GM23248 (cell line): ENCODE measurements around the gene GP1BA. TPM values are rescaled to one million over a fixed set of nuclear protein-coding genes. Genes with fewer than 3 reads are reported as not detected.
A peak's percentile ranks its signal among the peaks of the same experiment; 100 is the strongest.

ENCODE experiments used
- DNase-seq: peaks from one replicate; pipeline ENCODE4 v3.0.0-alpha.2; 2015
- H2AFZ ChIP-seq: fragments of 200-600 bp; sonication (generic); 2 replicates; pipeline ENCODE4 v1.6.1; 2016; ENCODE audit warnings: antibody characterized with exemption
- H3F3A ChIP-seq: fragments of 200-600 bp; sonication (generic); 2 replicates; pipeline ENCODE4 v1.6.1; 2016; ENCODE audit warnings: mild to moderate bottlenecking, antibody characterized with exemption, mixed run types; ENCODE audit not compliant: insufficient read depth
- H3K27ac ChIP-seq: fragments of 200-600 bp; sonication (generic); 2 replicates; pipeline ENCODE4 v1.5.1; 2016; ENCODE audit warnings: mild to moderate bottlenecking
- H3K27me3 ChIP-seq: fragments of 200-600 bp; sonication (generic); replicated peaks from 2 replicates; pipeline ENCODE4 v1.6.1; 2016; ENCODE audit warnings: mild to moderate bottlenecking; ENCODE audit not compliant: insufficient read depth
- H3K36me3 ChIP-seq: fragments of 200-600 bp; sonication (generic); 2 replicates; pipeline ENCODE4 v1.6.1; 2016; ENCODE audit warnings: low read depth, mild to moderate bottlenecking
- H3K4me1 ChIP-seq: fragments of 200-600 bp; sonication (generic); 2 replicates; pipeline ENCODE4 v1.6.1; 2016; ENCODE audit warnings: mild to moderate bottlenecking; ENCODE audit not compliant: insufficient read depth
- H3K4me2 ChIP-seq: fragments of 200-600 bp; sonication (generic); one replicate; pipeline ENCODE4 v1.6.1; 2016; ENCODE audit warnings: mild to moderate bottlenecking; ENCODE audit not compliant: unreplicated experiment
- H3K4me3 ChIP-seq: fragments of 200-600 bp; sonication (generic); 2 replicates; pipeline ENCODE4 v1.5.1; 2016; ENCODE audit warnings: mild to moderate bottlenecking
- H3K79me2 ChIP-seq: fragments of 200-600 bp; sonication (generic); 2 replicates; pipeline ENCODE4 v1.6.1; 2016; ENCODE audit warnings: mild to moderate bottlenecking; ENCODE audit not compliant: insufficient read depth
- H3K9ac ChIP-seq: fragments of 200-600 bp; sonication (generic); 2 replicates; pipeline ENCODE4 v1.6.1; 2016; ENCODE audit warnings: mild to moderate bottlenecking
- H3K9me2 ChIP-seq: fragments of 200-600 bp; sonication (generic); 2 replicates; pipeline ENCODE4 v1.6.1; 2016; ENCODE audit warnings: mixed run types, mild to moderate bottlenecking, moderate library complexity; ENCODE audit not compliant: insufficient read depth
- H3K9me3 ChIP-seq: fragments of 200-600 bp; sonication (generic); one replicate; pipeline ENCODE4 v1.6.1; 2017; ENCODE audit warnings: low read depth
- H4K20me1 ChIP-seq: fragments of 200-600 bp; sonication (generic); 2 replicates; pipeline ENCODE4 v1.6.0; 2016; ENCODE audit not compliant: insufficient read depth
- EZH2 ChIP-seq: fragments of 200-600 bp; sonication (generic); IDR thresholded peaks from 2 replicates; pipeline ENCODE4 v1.6.1; 2018; ENCODE audit warnings: antibody characterized with exemption, mild to moderate bottlenecking; ENCODE audit not compliant: insufficient read depth, poor library complexity, severe bottlenecking
- EZH2phosphoT487 ChIP-seq: fragments of 200-600 bp; sonication (generic); IDR thresholded peaks from 2 replicates; pipeline ENCODE4 v1.6.1; 2018; ENCODE audit warnings: antibody characterized with exemption, moderate library complexity, mild to moderate bottlenecking, low read depth; ENCODE audit not compliant: insufficient read depth
- WGBS, 2 experiments: methylation state at CpG; one replicate each; pipeline ENCODE4 v1.1.6; 2015 to 2017; ENCODE audit warnings: low lambda C conversion rate in 2 of 2, low coverage in 1 of 2; ENCODE audit errors: missing lambda C conversion rate in 2 of 2; 5-methylcytosine and 5-hydroxymethylcytosine counted together
- in situ Hi-C: fragments of 300-500 bp; cut with MboI; formaldehyde crosslinking; loops from 2 replicates; pipeline ENCODE4 v1.15.0; 2020
- polyA plus RNA-seq: library from polyadenylated mRNA; unstranded; fragments of >200 nt; fragmentation: Nextera tagmentation; extraction: Ambion mirVana; gene quantifications from 2 replicates; pipeline ENCODE4 v1.2.1, GENCODE V29; 2016
- total RNA-seq: library from RNA; depleted of rRNA; stranded (reverse); fragments of >200 nt; shearing (Covaris generic); gene quantifications from 2 replicates; pipeline ENCODE4 v1.2.3, GENCODE V29; 2014

Gene GP1BA
- total and polyA plus RNA-seq, 2 experiments from 2014 or later, result 0.18 TPM; not detected in 1

DNA sequence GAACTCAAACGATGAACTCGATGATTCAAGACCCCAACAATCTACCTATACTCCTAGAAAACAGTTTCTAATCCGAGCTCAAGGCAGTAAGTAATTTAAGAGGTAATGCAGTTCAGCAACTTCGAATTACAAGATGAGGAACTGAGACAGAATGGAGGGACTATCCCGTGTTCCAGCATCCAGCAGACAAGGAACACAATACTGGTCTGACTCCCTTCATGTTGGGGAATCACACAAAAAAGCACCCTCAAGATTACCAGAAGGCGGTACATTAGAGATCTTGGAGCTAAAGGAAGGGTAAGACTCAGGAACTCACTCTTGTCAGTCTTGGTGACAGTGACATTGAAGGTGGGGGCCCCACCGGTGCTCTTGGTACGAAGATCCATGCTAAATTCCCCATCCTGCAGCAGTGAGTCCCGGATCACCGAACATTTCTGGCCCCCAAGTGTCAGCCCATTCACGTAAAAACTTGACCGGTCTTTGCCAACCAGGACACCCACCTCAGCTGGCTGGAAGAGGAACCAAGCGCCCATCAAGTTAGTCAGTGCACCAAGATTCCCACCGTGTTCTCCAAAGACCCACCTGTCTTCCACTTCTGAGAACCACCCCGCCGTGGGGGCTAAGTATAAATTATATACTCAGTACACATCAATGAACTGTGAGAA, 14.4 kb downstream of the GP1BA start:
- Histone ChIP-seq H3K36me3 (peaks cover 11% of the 10 kb centered on the region), H2AFZ (no peak overlapping the region), H3K4me3 (peak overlapping the region; percentile 93), H3K9me2 (no peaks in the 10 kb centered on the region), H3F3A (peaks cover 52% of the 10 kb centered on the region), H3K27ac (peak overlapping the region; percentile 91), H3K4me2 (peak overlapping the region; percentile 95), H3K9me3 (no peaks in the 10 kb centered on the region), H3K79me2 (peaks cover 69% of the 10 kb centered on the region), H3K4me1 (peaks cover 22% of the 10 kb centered on the region), H3K27me3 (no peaks in the 10 kb centered on the region), H4K20me1 (peaks cover 6% of the 10 kb centered on the region; the same call in 1 of the 2 replicates), H3K9ac (peak overlapping the region; percentile 83)
- 16% methylated on average over 16 of the region's 16 CpGs for WGBS, 2 experiments
- in situ Hi-C loops, result no loop called here
- peak; percentile 12 for DNase-seq
- TF ChIP-seq EZH2, result no peak
- no peak for TF ChIP-seq EZH2phosphoT487

DNA sequence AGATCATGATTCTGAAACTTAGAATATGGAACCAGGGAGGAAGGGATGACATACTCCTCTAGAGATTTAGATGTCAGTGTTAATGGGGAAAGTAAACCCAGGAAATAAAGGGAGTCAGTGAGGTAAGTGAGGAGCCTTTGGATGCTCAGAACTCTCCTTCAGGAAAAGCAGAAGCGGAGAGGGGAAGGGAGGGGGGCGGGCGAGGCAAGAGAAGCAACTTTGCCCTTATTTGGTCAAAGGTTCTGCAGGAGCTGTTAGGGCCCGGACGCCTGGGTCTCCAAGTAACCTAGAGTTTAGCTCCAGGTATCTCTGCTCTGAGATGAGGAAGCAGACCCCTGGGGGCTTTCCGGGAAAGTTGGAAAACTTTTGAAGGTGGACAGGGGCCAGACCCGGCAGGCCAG, 14.9 kb downstream of the GP1BA start:
- H3K9ac ChIP-seq, result peak overlapping the region; percentile 83
- H3K9me3 ChIP-seq, result no peaks in the 10 kb centered on the region
- H3K4me1 ChIP-seq, result peaks cover 16% of the 10 kb centered on the region
- H3K27ac ChIP-seq, result peak overlapping the region; percentile 91
- TF ChIP-seq EZH2phosphoT487, result no peak
- no peak for TF ChIP-seq EZH2
- peak overlapping the region; percentile 93 for H3K4me3 ChIP-seq
- peak; percentile 47 for DNase-seq
- H3K4me2 ChIP-seq, result peak overlapping the region; percentile 95
- peaks cover 6% of the 10 kb centered on the region; the same call in 1 of the 2 replicates for H4K20me1 ChIP-seq
- peaks cover 47% of the 10 kb centered on the region for H3F3A ChIP-seq
- no peaks in the 10 kb centered on the region for H3K9me2 ChIP-seq
- no peak overlapping the region for H2AFZ ChIP-seq
- in situ Hi-C loops, result no loop called here
- WGBS, 2 experiments, result 0% methylated on average over 2 to 7 of the region's 7 CpGs
- peaks cover 63% of the 10 kb centered on the region for H3K79me2 ChIP-seq
- no peaks in the 10 kb centered on the region for H3K27me3 ChIP-seq
- H3K36me3 ChIP-seq, result peaks cover 11% of the 10 kb centered on the region

- Histone ChIP-seq H3K4me2 (peak overlapping the region; percentile 95), H3K27ac (peak overlapping the region; percentile 91), H3K27me3 (no peaks in the 10 kb centered on the region), H3K4me1 (peaks cover 15% of the 10 kb centered on the region), H3K4me3 (peak overlapping the region; percentile 93), H3K9ac (peak overlapping the region; percentile 83), H3K36me3 (peaks cover 11% of the 10 kb centered on the region), H4K20me1 (peaks cover 6% of the 10 kb centered on the region; the same call in 1 of the 2 replicates), H3K9me3 (no peaks in the 10 kb centered on the region), H3F3A (peaks cover 44% of the 10 kb centered on the region), H2AFZ (no peak overlapping the region), H3K9me2 (no peaks in the 10 kb centered on the region), H3K79me2 (peaks cover 57% of the 10 kb centered on the region)
- 1% methylated on average over 35 to 50 of the region's 56 CpGs for WGBS, 2 experiments
- no peak for TF ChIP-seq EZH2
- no peak for TF ChIP-seq EZH2phosphoT487
- DNase-seq, result peak; percentile 68
- in situ Hi-C loops, result no loop called here
These were observed 15.5 kb downstream of the GP1BA start for GRCh38 chr17:4947411-4948165.

- peaks cover 20% of the 10 kb centered on the region for H3K4me1 ChIP-seq
- H3K79me2 ChIP-seq, result peaks cover 50% of the 10 kb centered on the region
- WGBS, 2 experiments, result 1% methylated on average over 49 to 57 of the region's 59 CpGs
- peaks cover 6% of the 10 kb centered on the region; the same call in 1 of the 2 replicates for H4K20me1 ChIP-seq
- H3K27me3 ChIP-seq, result no peaks in the 10 kb centered on the region
- H3K27ac ChIP-seq, result peak within 1 kb of the TSS; percentile 91
- peak within 1 kb of the TSS; percentile 97 for H3K4me2 ChIP-seq
- H3K9ac ChIP-seq, result peak within 1 kb of the TSS; percentile 83
- peaks cover 11% of the 10 kb centered on the region for H3K36me3 ChIP-seq
- peak within 1 kb of the TSS; percentile 69 for H2AFZ ChIP-seq
- no peaks in the 10 kb centered on the region for H3K9me2 ChIP-seq
- peaks cover 43% of the 10 kb centered on the region for H3F3A ChIP-seq
- H3K9me3 ChIP-seq, result no peaks in the 10 kb centered on the region
- H3K4me3 ChIP-seq, result peak within 1 kb of the TSS; percentile 93
- peak; percentile 96 for DNase-seq
- no peak for TF ChIP-seq EZH2
- TF ChIP-seq EZH2phosphoT487, result no peak
- in situ Hi-C loops, result no loop called here
These were observed 16.3 kb downstream of the GP1BA start, which contains the start of gene PFN1 for GRCh38 chr17:4948166-4948930. Gene PFN1, minus strand, starts transcription at chr17:4948530. Its CDS starts 136 bp downstream, at chr17:4948394.
